Measurements from ENCODE around the gene RFLNA. TPM values are rescaled to one million over a fixed set of nuclear protein-coding genes. Genes with fewer than 3 reads are reported as not detected.
A peak's percentile ranks its signal among the peaks of the same experiment; 100 is the strongest.
"Not testable (repeated sequence)": the region's sequence is repeated elsewhere in the genome, so short reads cannot be mapped to it uniquely, and the experiment has no call there.

RFLNA gene
- polyA plus RNA-seq, 1 donor = 64.3 TPM

DNA sequence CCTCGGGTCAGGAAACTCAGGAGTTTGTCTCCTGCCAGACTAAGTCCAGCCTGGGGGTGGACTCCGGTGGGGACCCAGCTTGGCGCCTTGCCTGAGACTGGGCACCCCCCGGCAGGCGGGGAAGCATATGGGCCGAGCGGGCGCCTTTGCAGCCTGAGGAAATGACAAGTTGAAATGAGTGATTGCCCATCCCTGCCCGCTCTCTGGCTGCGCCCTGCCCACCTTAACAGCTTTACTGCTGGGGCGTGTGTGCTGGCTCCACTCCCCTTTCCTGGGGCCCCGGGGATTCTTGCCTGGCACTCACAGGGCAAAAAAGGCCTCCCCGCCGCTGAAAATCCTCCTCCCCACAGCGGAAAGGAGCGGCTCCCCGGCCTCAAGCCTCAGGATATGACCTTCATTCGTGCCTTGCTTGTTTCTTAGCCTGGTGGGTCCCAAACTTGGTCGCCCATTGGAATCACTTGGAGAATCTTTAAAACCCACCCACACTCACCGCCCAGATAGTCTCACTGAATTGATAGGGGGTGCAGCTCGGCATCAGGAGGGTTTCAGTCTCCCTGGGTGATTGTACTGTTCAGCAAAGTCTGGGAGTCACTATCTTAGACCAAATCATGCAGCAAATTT, 1.5 kb downstream of the RFLNA start:
- Histone ChIP-seq H3K27me3 (ENCODE audit: control insufficient read depth, insufficient read depth, low read length) (no peaks in the 10 kb centered on the region), H3K4me1 (ENCODE audit: control insufficient read depth, insufficient read depth, low read length) (peaks cover 28% of the 10 kb centered on the region), H3K36me3 (ENCODE audit: control insufficient read depth, insufficient read depth, low read length) (peaks cover 21% of the 10 kb centered on the region), H3K4me3 (ENCODE audit: low read length) (peak overlapping the region; percentile 77), H3K27ac (ENCODE audit: low read length) (peak overlapping the region; percentile 90), H3K9me3 (ENCODE audit: control insufficient read depth, low read depth, low read length) (no peaks in the 10 kb centered on the region)
- WGBS (ENCODE audit: insufficient coverage, low lambda C conversion rate) = no CpG with 5 or more reads among the region's 21 CpGs
- peak; percentile 89 to 96 for DNase-seq

DNA sequence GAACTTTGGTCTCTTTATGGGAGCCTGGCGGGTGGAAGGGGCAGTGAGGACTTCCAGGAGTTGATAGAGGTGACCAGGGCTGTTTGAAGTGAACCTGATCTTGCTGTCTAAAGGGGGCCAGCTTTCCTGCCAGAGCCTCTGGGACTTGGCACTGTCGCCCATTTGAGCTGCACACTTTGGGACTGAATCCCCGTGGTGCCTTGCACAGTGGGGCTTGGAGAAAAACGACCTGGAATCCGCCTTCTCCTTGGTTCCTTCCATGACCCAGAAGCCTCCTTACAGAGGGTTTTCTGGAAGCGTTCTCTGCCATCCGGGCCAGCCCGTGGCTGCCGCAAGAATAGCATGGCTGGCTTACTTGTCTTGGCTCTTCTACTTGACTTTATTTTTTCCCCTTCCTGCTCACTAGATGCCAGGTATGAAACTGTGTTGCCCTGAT, 2.0 kb downstream of the RFLNA start:
- Histone ChIP-seq H3K27ac (ENCODE audit: low read length) (peak overlapping the region; percentile 90), H3K4me1 (ENCODE audit: control insufficient read depth, insufficient read depth, low read length) (peaks cover 31% of the 10 kb centered on the region), H3K4me3 (ENCODE audit: low read length) (peak overlapping the region; percentile 77), H3K27me3 (ENCODE audit: control insufficient read depth, insufficient read depth, low read length) (no peaks in the 10 kb centered on the region), H3K36me3 (ENCODE audit: control insufficient read depth, insufficient read depth, low read length) (peaks cover 26% of the 10 kb centered on the region), H3K9me3 (ENCODE audit: control insufficient read depth, low read depth, low read length) (no peaks in the 10 kb centered on the region)
- WGBS (ENCODE audit: insufficient coverage, low lambda C conversion rate) = no CpG with 5 or more reads among the region's 9 CpGs
- DNase-seq = peak in 1 of 2 donors; percentile 55

DNA sequence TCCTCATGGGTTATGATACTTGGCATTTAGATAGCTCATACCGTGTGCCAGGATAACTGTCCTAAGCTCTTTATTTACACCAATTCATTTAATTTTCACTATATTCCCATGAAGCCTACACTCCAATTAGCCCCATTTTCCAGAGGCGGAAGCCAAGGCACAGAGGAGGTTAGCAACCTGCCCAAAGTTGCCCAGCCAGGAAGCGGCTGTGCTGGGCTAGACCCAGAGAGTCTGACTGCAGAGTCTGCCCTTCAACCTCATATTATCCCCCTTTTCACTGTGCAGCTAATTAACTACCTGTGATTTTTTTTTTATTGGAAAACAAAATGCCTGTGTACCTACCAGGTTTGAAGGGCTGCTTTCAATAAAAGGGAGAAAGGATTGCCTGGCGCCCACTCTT, 2.5 kb downstream of the RFLNA start:
- peak overlapping the region; percentile 77 for H3K4me3 ChIP-seq (ENCODE audit: low read length)
- H3K36me3 ChIP-seq (ENCODE audit: control insufficient read depth, insufficient read depth, low read length) = peaks cover 31% of the 10 kb centered on the region
- peaks cover 32% of the 10 kb centered on the region for H3K4me1 ChIP-seq (ENCODE audit: control insufficient read depth, insufficient read depth, low read length)
- peak overlapping the region; percentile 90 for H3K27ac ChIP-seq (ENCODE audit: low read length)
- WGBS (ENCODE audit: insufficient coverage, low lambda C conversion rate) = no CpG with 5 or more reads among the region's 4 CpGs
- H3K27me3 ChIP-seq (ENCODE audit: control insufficient read depth, insufficient read depth, low read length) = no peaks in the 10 kb centered on the region
- H3K9me3 ChIP-seq (ENCODE audit: control insufficient read depth, low read depth, low read length) = no peaks in the 10 kb centered on the region
- DNase-seq = no peak

DNA sequence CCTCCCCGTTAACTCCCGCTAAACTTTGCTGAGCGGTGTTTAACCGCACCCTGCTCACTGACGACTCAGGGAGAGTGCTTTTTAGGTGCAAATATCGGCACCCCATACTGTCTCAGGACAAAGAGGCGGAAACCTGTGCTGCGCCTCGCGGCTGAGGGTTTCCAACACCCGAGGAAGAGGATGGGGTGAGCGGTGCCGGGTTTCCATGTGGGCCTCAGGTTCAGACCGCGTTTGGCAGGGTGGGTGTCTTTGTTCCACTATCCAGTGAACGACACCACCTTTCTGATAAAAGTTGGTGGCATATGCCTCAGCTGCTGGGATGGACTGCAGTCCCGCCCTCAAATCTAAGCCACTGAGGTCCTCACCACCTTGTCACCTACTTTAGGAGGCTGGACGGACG, 3.0 kb downstream of the RFLNA start:
- WGBS (ENCODE audit: insufficient coverage, low lambda C conversion rate) = no CpG with 5 or more reads among the region's 19 CpGs
- no peak for DNase-seq
- H3K9me3 ChIP-seq (ENCODE audit: control insufficient read depth, low read depth, low read length) = no peaks in the 10 kb centered on the region
- H3K36me3 ChIP-seq (ENCODE audit: control insufficient read depth, insufficient read depth, low read length) = peaks cover 35% of the 10 kb centered on the region
- H3K4me1 ChIP-seq (ENCODE audit: control insufficient read depth, insufficient read depth, low read length) = peaks cover 36% of the 10 kb centered on the region
- peak overlapping the region; percentile 90 for H3K27ac ChIP-seq (ENCODE audit: low read length)
- H3K4me3 ChIP-seq (ENCODE audit: low read length) = peak overlapping the region; percentile 77
- no peaks in the 10 kb centered on the region for H3K27me3 ChIP-seq (ENCODE audit: control insufficient read depth, insufficient read depth, low read length)

DNA sequence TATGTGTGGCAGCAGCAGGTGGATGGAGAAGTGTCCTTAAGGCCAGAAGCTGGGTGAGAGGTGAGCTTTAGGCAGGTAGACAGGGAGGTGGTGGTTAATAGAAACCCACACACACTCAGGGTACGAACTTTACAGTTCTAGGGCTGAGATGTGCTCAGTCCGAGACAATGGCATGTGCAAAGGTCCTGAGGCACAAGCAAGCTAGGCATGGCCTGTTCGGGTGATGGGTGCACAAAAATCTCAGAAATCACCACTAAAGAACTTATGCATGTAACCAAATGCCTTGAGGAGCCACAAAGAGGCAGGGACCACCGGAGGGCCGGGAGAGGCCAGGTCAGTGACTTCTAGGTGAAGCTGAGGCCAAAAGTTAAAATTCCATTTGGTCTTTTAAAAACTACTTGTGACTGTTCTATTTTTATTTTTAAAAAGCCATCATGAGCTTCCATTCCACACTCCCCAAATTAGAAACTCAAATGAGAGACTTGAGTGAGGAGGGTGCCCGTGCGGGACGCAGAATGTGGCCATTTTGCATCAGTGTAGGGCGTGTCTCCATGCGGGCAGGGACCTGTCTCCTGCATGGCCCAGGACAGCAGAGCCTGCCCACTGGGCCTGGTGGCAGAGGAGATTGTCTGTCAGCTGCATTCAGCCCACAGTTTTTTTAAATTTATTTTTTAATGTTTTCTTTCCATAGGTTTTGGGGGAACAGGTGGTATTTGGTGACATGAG, 4.0 kb downstream of the RFLNA start:
- Histone ChIP-seq H3K4me1 (ENCODE audit: control insufficient read depth, insufficient read depth, low read length) (peaks cover 38% of the 10 kb centered on the region), H3K27me3 (ENCODE audit: control insufficient read depth, insufficient read depth, low read length) (no peaks in the 10 kb centered on the region), H3K4me3 (ENCODE audit: low read length) (no peak overlapping the region), H3K9me3 (ENCODE audit: control insufficient read depth, low read depth, low read length) (no peaks in the 10 kb centered on the region), H3K36me3 (ENCODE audit: control insufficient read depth, insufficient read depth, low read length) (peaks cover 43% of the 10 kb centered on the region), H3K27ac (ENCODE audit: low read length) (no peak overlapping the region)
- DNase-seq = no peak
- 100% methylated on average over 2 of the region's 10 CpGs for WGBS (ENCODE audit: insufficient coverage, low lambda C conversion rate)

DNA sequence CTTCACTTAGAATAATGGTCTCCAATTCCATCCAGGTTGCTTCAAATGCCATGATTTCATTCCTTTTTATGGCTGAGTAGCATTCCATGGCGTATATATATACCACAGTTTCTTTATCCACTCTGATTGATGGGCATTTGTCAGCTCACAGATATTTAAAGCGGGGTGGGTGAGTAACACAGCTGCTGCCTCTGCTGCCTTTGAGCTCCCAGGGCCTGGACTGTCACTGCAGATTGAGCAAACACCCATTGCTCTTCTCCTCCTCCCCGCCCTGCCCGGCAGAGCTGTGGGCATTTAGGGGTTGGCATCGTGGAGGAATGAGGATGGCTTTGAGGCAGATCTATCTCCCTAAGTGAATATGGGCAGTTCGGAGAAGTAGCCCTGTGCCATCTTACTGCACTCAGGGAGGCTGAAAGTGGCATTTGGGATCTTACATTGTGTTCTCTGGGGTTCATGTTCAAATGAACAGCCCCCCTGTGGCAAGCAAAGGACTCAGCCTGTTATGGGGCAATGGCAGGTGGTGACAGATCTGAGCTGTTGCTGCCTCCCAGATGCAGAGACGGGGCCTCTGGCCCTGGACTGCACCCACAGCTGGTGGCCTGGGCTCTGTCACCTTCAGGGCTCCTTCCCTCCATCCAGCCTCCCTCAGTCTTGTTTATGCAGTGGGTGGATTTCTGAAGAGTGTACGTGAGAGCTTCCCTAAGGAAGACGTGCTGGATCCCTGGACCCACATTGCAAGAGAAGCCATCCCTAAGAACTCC, 4.9 kb downstream of the RFLNA start:
- peaks cover 6% of the 10 kb centered on the region for H3K9me3 ChIP-seq (ENCODE audit: control insufficient read depth, low read depth, low read length)
- DNase-seq = no peak
- no peak overlapping the region for H3K27ac ChIP-seq (ENCODE audit: low read length)
- no peaks in the 10 kb centered on the region for H3K27me3 ChIP-seq (ENCODE audit: control insufficient read depth, insufficient read depth, low read length)
- no CpG with 5 or more reads among the region's 9 CpGs for WGBS (ENCODE audit: insufficient coverage, low lambda C conversion rate)
- peaks cover 32% of the 10 kb centered on the region for H3K4me1 ChIP-seq (ENCODE audit: control insufficient read depth, insufficient read depth, low read length)
- no peak overlapping the region for H3K4me3 ChIP-seq (ENCODE audit: low read length)
- peaks cover 52% of the 10 kb centered on the region for H3K36me3 ChIP-seq (ENCODE audit: control insufficient read depth, insufficient read depth, low read length)

DNA sequence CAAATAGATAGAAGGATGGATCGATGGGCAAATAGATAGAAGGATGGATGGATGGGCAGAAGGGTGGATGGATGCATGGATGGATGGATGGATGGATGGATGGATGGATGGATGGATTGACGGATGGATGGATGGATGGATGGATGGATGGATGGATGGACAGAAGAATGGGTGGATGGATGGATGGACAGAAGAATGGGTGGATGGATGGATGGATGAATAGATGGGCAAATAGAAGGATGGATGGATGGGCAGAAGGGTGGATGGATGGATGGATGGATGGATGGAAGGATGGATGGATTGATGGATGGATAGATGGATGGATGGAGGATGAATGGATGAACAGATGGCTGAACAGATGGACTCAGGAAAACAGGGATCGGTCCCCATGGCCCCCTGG, 5.8 kb downstream of the RFLNA start:
- H3K4me1 ChIP-seq (ENCODE audit: control insufficient read depth, insufficient read depth, low read length) = peaks cover 32% of the 10 kb centered on the region
- 73% methylated on average over 3 of the region's 3 CpGs for WGBS (ENCODE audit: insufficient coverage, low lambda C conversion rate)
- H3K4me3 ChIP-seq (ENCODE audit: low read length); H3K27ac ChIP-seq (ENCODE audit: low read length); H3K27me3 ChIP-seq (ENCODE audit: control insufficient read depth, insufficient read depth, low read length); DNase-seq; H3K9me3 ChIP-seq (ENCODE audit: control insufficient read depth, low read depth, low read length): not testable (repeated sequence)
- peaks cover 59% of the 10 kb centered on the region for H3K36me3 ChIP-seq (ENCODE audit: control insufficient read depth, insufficient read depth, low read length)

DNA sequence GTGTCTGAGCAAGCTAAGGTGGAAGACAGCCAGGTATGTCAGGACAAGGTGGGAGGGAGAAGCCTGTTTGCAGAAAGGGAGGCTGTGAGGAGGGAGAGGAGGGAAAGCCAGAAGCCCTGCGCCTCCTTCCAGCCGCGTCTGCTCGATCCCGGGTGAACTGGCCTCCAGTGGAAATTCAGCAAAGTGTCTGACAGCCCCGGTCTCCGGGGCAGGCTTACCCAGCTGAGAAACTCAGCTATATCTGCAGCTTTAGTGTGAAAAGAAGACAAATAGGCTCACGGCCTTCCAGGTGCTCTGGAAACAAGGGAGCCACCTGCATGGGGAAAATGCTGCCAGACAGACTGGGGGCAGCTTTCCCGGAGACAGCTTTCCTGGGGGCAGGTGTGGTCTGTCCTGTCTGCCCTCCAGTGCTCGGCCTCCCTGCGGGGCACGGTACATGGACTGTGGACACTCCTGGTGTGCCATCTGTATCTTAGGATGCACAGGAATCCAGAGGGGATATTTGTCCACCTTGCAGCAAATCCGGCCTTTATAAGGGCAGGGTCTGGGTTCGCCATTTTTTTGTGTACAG, 6.3 kb downstream of the RFLNA start:
- no peak overlapping the region for H3K4me3 ChIP-seq (ENCODE audit: low read length)
- H3K36me3 ChIP-seq (ENCODE audit: control insufficient read depth, insufficient read depth, low read length) = peaks cover 64% of the 10 kb centered on the region
- WGBS (ENCODE audit: insufficient coverage, low lambda C conversion rate) = no CpG with 5 or more reads among the region's 14 CpGs
- no peaks in the 10 kb centered on the region for H3K27me3 ChIP-seq (ENCODE audit: control insufficient read depth, insufficient read depth, low read length)
- no peak overlapping the region for H3K27ac ChIP-seq (ENCODE audit: low read length)
- peaks cover 32% of the 10 kb centered on the region for H3K4me1 ChIP-seq (ENCODE audit: control insufficient read depth, insufficient read depth, low read length)
- peaks cover 6% of the 10 kb centered on the region for H3K9me3 ChIP-seq (ENCODE audit: control insufficient read depth, low read depth, low read length)
- DNase-seq = no peak

DNA sequence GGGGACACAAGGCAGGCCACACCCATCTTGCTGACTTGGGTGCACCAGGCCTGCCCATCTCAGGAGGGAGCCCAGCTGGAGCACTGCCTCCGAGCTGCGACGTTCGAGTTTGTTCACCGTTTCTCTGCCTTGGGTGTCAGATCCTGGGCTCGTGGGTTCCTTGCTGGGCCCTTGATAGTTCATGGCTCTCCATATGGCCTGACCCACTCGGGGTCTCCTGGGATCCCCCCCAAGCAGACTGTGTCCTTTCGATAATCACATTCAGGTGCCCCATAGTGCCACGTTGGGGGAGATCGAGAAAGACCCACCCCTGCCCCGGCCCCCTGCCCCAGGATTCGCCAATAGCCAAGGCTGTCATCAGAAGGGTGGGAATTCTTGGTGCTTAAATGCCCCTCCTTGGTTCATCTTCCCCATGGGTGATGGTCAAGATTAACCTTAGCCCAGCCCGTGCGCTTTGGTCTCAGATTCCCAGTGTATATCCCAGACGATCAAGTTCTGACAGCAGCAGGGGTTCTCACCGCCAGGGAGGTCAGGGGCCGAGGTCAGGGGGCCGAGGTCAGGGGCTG, 7.4 kb downstream of the RFLNA start:
- Histone ChIP-seq H3K4me3 (ENCODE audit: low read length) (no peak overlapping the region), H3K36me3 (ENCODE audit: control insufficient read depth, insufficient read depth, low read length) (peaks cover 73% of the 10 kb centered on the region), H3K4me1 (ENCODE audit: control insufficient read depth, insufficient read depth, low read length) (peaks cover 31% of the 10 kb centered on the region), H3K27ac (ENCODE audit: low read length) (no peak overlapping the region), H3K9me3 (ENCODE audit: control insufficient read depth, low read depth, low read length) (peaks cover 6% of the 10 kb centered on the region), H3K27me3 (ENCODE audit: control insufficient read depth, insufficient read depth, low read length) (no peaks in the 10 kb centered on the region)
- WGBS (ENCODE audit: insufficient coverage, low lambda C conversion rate) = no CpG with 5 or more reads among the region's 18 CpGs
- no peak for DNase-seq
